ENCODE results near the gene ATG7. TPM values are rescaled to one million over a fixed set of nuclear protein-coding genes. Genes with fewer than 3 reads are reported as not detected.

The ATG7 gene
- total and polyA plus RNA-seq, 2 experiments from 2014 or later: 18.4 to 38.6 TPM

DNA sequence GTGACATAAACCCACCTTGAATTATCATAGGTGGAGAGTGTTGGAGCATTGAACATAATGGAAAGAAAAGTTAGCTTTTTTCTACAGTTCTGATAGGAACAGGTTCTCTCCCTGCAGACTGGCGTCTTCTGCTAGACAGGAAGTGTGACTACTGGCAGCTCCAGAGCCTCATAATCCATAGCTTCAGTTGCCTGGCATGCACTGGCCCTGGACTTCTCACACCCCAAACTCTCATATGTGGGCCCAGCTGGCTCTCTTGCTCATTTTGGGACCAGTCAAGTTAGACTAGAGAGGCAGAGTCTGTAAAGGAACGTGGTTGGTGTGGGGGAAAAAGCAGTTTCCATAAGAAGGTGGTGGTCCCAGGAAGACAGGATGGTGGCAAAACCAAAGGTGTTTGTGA lies 191.4 kb downstream of the ATG7 start:
- Histone ChIP-seq H3K9me3 (ENCODE audit: low read depth) (no peaks in the 10 kb centered on the region), H3K4me2 (no peak overlapping the region), H4K20me1 (ENCODE audit: insufficient read depth, poor library complexity, severe bottlenecking) (no peaks in the 10 kb centered on the region), H3K9me2 (replicated peaks; ENCODE audit: insufficient read depth) (no peaks in the 10 kb centered on the region), H3K27ac (no peak overlapping the region), H3K79me2 (no peaks in the 10 kb centered on the region), H3K36me3 (replicated peaks; ENCODE audit: insufficient read depth, low read depth) (no peaks in the 10 kb centered on the region), H2AFZ (no peak overlapping the region), H3K4me1 (ENCODE audit: insufficient read depth) (peaks cover 10% of the 10 kb centered on the region), H3K4me3 (no peak overlapping the region), H3K27me3 (no peaks in the 10 kb centered on the region)
- no peak for DNase-seq (ENCODE audit: low spot score)
- TF ChIP-seq EZH2 (IDR thresholded peaks at IDR 0.05; ENCODE audit: borderline replicate concordance) (no peak), EZH2phosphoT487 (IDR thresholded peaks at IDR 0.05; ENCODE audit: low read depth, severe bottlenecking, unreplicated experiment) (no peak)
- TF ChIP-seq, protein P1, sequence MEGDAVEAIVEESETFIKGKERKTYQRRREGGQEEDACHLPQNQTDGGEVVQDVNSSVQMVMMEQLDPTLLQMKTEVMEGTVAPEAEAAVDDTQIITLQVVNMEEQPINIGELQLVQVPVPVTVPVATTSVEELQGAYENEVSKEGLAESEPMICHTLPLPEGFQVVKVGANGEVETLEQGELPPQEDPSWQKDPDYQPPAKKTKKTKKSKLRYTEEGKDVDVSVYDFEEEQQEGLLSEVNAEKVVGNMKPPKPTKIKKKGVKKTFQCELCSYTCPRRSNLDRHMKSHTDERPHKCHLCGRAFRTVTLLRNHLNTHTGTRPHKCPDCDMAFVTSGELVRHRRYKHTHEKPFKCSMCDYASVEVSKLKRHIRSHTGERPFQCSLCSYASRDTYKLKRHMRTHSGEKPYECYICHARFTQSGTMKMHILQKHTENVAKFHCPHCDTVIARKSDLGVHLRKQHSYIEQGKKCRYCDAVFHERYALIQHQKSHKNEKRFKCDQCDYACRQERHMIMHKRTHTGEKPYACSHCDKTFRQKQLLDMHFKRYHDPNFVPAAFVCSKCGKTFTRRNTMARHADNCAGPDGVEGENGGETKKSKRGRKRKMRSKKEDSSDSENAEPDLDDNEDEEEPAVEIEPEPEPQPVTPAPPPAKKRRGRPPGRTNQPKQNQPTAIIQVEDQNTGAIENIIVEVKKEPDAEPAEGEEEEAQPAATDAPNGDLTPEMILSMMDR (IDR thresholded peaks at IDR 0.05; ENCODE audit: poor library complexity): no peak
- WGBS (ENCODE audit: low lambda C conversion rate, missing lambda C conversion rate): 100% methylated on average over 2 of the region's 2 CpGs

DNA sequence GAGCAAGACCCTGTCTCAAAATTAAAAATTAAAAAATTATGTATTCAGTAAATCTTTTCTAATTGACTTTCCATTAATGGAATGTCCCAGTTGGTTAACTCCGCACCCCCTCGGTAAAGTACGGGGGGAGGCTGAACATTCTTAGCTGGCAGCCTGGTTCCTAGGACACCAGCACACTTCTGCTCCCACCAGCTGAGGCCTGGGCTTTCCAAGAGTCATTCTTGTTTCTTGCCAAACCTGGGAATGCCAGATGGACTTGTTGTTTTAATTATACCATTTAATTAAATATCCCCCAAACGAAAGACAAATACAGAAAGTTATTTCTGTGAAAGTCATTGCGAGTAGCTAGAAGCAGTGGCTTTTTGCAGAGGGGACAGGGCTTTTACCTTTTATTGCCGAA lies 192.2 kb downstream of the ATG7 start:
- DNase-seq (ENCODE audit: low spot score): no peak
- H3K27ac ChIP-seq: no peak overlapping the region
- no peaks in the 10 kb centered on the region for H3K27me3 ChIP-seq
- H3K4me3 ChIP-seq: no peak overlapping the region
- H3K36me3 ChIP-seq (replicated peaks; ENCODE audit: insufficient read depth, low read depth): no peaks in the 10 kb centered on the region
- H3K9me3 ChIP-seq (ENCODE audit: low read depth): no peaks in the 10 kb centered on the region
- no peaks in the 10 kb centered on the region for H4K20me1 ChIP-seq (ENCODE audit: insufficient read depth, poor library complexity, severe bottlenecking)
- no peak overlapping the region for H2AFZ ChIP-seq
- H3K4me2 ChIP-seq: no peak overlapping the region
- 89% methylated on average over 6 of the region's 6 CpGs for WGBS (ENCODE audit: low lambda C conversion rate, missing lambda C conversion rate)
- no peaks in the 10 kb centered on the region for H3K79me2 ChIP-seq
- peaks cover 10% of the 10 kb centered on the region for H3K4me1 ChIP-seq (ENCODE audit: insufficient read depth)
- no peaks in the 10 kb centered on the region for H3K9me2 ChIP-seq (replicated peaks; ENCODE audit: insufficient read depth)
- TF ChIP-seq, protein P1 (IDR thresholded peaks at IDR 0.05; ENCODE audit: poor library complexity): no peak
- TF ChIP-seq EZH2 (IDR thresholded peaks at IDR 0.05; ENCODE audit: borderline replicate concordance) (no peak), EZH2phosphoT487 (IDR thresholded peaks at IDR 0.05; ENCODE audit: low read depth, severe bottlenecking, unreplicated experiment) (no peak)

DNA sequence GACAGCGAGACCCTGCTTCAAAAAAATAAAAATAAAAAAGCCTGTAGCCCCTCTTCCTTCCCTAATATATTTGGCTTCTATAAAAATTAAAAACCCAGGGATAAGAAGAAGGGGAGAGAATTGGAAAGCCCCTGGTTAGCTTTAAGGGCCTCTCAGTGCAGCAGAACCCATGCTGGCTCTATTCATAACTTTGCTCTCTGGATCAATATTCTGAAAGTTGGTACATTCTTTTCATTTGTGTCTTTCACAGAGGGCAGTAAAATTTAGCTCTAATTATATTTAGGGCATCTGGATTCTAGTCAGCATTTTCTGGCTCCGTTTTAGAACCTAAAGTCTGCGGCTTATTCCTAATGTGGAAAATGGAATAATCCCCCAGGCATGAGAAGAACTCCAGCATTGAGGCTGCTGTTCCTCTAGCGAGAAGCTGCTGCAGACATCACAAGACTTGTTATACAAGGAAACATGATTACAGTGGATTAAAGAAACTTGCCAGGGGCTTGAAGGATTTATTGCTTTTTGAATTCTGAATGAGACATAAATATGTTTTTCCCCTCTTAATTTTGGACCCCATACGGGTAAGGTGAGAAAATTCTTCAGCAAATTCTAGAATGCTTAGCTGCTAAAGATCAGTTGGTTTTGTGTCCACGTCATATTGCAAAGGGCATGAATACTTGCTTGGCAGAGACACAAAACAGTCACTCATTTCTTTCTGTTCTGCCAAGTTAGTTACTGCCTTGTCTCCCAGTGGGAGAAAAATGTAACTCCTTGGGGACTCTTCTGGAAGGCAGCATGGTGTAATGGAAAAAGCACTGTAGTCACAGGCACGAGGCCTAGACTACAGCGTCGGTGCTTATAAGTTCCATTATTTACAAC lies 193.8 kb downstream of the ATG7 start:
- peaks cover 10% of the 10 kb centered on the region for H3K4me1 ChIP-seq (ENCODE audit: insufficient read depth)
- 56% methylated on average over 9 of the region's 9 CpGs for WGBS (ENCODE audit: low lambda C conversion rate, missing lambda C conversion rate)
- H3K4me3 ChIP-seq: no peak overlapping the region
- DNase-seq (ENCODE audit: low spot score): peak; percentile 70
- no peaks in the 10 kb centered on the region for H4K20me1 ChIP-seq (ENCODE audit: insufficient read depth, poor library complexity, severe bottlenecking)
- H3K79me2 ChIP-seq: no peaks in the 10 kb centered on the region
- TF ChIP-seq EZH2phosphoT487 (IDR thresholded peaks at IDR 0.05; ENCODE audit: low read depth, severe bottlenecking, unreplicated experiment): no peak
- TF ChIP-seq, protein P1 (IDR thresholded peaks at IDR 0.05; ENCODE audit: poor library complexity): no peak
- TF ChIP-seq EZH2 (IDR thresholded peaks at IDR 0.05; ENCODE audit: borderline replicate concordance): no peak
- no peaks in the 10 kb centered on the region for H3K27me3 ChIP-seq
- H2AFZ ChIP-seq: no peak overlapping the region
- H3K4me2 ChIP-seq: peak overlapping the region; percentile 14
- H3K27ac ChIP-seq: peak overlapping the region; percentile 91
- H3K9me3 ChIP-seq (ENCODE audit: low read depth): no peaks in the 10 kb centered on the region
- no peaks in the 10 kb centered on the region for H3K36me3 ChIP-seq (replicated peaks; ENCODE audit: insufficient read depth, low read depth)
- H3K9me2 ChIP-seq (replicated peaks; ENCODE audit: insufficient read depth): no peaks in the 10 kb centered on the region

All from hepatocyte (in vitro differentiated cells).